CD4-positive, alpha-beta T cell treated with Interleukin-15 for 4 hours (primary cell): ENCODE measurements around the gene THSD7A.

Experiments
- DNase-seq: peaks from one replicate; pipeline ENCODE4 v3.0.0-alpha.2; 2020; ENCODE audit warnings: low spot score

The THSD7A gene

GRCh38 chr7:11633310-11633709 is 198.7 kb downstream of the THSD7A start:
- no peak for DNase-seq

- no peak for DNase-seq
Measured at GRCh38 chr7:11630355-11630754, 201.6 kb downstream of the THSD7A start.

GRCh38 chr7:11625669-11626068 is 206.3 kb downstream of the THSD7A start:
- DNase-seq: no peak

- no peak for DNase-seq
Measured at GRCh38 chr7:11623093-11623678, 208.8 kb downstream of the THSD7A start.

DNA sequence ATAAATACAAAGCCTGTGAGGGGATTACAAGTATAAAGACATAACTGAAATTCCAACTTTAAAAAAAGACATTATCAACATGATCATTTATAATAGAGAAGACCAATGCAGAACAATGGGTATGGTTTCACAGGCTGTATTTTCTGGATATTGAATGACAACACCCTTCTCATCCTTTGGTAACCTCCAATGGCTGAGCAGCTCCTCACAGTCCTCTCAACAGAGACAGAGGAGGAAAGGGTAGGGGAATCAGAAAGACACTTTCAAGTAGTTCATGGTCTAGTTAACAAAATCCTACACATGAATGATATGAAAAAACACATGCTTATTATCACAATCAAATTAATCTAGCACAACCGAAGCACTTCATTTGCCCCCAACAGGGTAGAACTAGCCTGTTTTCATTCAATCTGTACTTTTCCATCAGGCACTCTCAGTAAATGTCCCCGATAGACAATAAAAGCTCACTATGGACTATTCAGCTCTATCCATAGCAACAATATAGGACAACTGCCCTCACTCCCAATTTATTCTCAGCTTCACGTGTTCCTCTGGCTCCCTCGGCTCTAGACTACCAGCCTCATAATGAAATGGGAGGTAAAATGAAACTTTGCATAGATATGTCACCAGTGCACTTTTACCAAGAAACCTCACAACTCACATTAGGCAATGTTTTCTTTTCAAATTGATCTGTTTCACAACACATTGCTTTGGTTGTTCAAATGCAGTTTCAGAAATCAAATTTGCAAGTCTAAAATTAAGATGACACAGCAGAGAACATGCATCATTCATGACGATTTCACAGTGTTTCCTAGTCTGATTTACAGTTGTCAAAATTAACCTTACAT is 211.4 kb downstream of the THSD7A start:
- DNase-seq: no peak

GRCh38 chr7:11616466-11616865 is 215.5 kb downstream of the THSD7A start:
- DNase-seq: no peak

GRCh38 chr7:11615174-11615573 is 216.8 kb downstream of the THSD7A start:
- DNase-seq: no peak

DNA sequence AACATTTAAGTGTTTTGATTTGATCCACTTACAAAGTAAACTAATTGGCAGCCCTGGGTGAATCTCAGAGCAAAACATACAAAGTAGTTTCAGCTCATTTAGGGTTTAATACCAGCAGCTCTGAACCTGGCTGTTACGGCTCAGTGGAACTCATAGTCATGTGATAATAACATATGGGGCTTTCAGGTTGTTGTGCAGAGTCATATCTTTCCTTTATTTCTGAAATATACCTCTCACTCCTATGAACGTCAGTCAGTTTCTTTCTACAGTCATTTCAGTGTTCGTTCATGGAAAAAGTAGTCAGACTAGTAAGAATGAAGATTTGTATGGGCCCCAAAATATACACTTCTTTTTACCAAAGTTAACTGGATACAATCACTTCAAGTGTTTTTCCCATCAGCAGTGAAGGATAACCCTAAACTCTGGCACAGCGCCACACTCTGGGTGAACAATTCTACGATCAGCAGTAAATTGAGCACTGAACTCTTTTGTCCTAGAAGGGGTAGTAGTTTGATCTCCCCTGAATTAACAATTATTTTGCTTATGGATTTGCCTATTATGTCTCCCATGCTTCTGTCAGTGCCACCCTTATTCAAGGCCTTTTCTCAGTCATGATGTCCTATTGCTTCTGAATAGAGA is 218.6 kb downstream of the THSD7A start:
- no peak for DNase-seq

DNA sequence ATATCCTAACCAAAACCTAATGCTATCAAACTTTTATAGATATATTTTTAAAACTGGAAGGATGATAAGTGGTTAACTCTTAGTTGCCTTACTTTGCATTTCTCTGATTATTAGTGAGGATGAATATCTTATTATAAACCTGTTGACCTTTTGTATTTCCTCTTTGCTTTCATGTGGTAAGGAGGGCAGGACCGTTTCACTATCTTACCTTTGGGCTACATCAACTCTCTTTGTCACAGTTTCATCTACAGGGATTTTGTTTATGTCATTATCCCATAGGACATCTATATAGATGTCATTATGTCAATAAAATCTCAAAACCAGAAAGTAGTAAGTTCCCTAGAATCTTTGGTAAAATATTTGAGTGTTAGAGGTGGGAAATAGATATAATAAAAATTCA is 219.3 kb downstream of the THSD7A start:
- no peak for DNase-seq

GRCh38 chr7:11609096-11609670 is 222.8 kb downstream of the THSD7A start:
- no peak for DNase-seq

- no peak for DNase-seq
Measured at GRCh38 chr7:11607686-11608085, 224.3 kb downstream of the THSD7A start.

GRCh38 chr7:11605749-11606148 is 226.2 kb downstream of the THSD7A start:
- no peak for DNase-seq

- no peak for DNase-seq
Measured at GRCh38 chr7:11604505-11604904, 227.5 kb downstream of the THSD7A start.

GRCh38 chr7:11601761-11602160 is 230.2 kb downstream of the THSD7A start:
- no peak for DNase-seq

DNA sequence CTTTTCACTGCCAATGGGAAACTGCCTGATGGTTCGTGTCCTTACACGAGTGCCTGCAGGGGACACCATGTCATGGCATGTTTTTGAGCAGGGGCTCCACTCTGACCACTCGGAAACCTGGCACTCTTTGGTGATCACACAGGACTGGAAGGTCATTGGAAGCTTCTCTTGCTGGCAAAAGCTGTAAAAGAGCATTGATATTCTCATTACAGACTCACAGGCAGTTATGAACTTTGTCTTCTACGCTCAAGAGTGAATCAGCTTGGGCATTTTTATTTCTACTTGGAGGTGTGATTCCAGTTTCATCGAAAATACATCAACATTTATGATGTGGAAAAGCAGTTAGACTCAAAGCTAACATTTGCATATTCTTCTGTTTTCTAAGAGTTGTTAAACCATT is 238.7 kb downstream of the THSD7A start:
- no peak for DNase-seq

DNA sequence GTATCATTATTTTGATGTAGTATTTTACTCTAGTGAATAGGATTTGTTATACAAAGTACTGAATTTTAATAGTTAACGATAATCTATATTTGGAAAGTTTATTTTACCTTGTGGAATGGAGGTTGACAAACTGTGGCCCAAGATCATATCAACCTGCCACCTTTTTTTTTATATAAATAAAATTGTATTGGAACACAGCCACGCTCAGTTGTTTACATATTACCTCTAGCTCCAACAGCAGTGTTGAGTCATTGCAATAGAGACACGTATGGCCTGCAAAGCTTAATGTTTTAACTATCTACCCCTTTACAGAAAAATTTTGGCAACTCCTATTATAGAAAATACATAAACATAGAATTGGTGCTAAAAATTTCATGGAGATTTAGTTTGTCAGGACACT is 239.3 kb downstream of the THSD7A start:
- DNase-seq: no peak

DNA sequence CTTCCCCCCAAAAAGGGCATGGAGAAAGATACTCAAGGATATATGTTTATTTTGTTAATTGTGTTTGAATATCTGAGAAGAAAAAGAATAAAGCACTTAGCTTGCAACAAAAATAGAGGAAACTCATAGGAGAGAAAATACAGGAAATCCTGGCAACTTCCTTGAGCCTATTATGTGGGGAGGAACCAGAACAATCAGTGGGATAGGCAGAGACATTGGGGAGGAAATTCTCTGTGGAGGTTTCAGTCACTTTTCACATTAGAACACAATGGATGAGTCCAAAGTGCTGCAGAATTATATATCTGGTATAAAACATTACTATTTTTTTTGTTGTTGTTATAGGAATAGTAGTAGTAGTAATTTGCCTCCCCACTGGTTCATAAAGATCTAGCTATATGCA is 240.1 kb downstream of the THSD7A start:
- no peak for DNase-seq

DNA sequence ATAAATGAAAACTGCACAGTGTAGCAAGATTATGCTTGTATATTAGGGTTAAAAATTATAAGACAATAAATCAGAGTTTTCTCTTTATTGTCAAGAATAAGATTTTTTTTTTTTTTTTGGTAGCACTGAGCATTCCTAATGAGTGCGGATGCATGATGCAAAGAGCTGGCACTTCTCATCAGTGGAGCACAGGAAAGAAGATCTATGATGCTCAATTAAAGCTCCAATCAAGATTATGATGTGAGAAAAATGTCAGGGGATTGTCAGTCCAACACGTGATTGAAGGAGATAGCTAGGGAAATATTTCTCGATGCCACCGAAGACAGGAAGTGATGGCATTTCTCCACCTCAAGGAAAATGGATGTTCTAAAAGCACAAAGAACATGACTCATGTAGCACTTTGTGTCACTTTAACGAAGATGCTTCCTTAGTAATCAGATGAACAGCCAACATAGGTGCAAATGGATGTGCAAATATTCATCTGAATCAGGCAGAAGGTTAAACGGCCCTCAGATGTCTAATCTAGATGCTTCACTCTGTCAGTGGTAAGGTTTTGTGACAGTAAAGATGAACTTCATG is 240.9 kb downstream of the THSD7A start:
- DNase-seq: no peak

GRCh38 chr7:11589251-11589650 is 242.7 kb downstream of the THSD7A start:
- DNase-seq: no peak

DNA sequence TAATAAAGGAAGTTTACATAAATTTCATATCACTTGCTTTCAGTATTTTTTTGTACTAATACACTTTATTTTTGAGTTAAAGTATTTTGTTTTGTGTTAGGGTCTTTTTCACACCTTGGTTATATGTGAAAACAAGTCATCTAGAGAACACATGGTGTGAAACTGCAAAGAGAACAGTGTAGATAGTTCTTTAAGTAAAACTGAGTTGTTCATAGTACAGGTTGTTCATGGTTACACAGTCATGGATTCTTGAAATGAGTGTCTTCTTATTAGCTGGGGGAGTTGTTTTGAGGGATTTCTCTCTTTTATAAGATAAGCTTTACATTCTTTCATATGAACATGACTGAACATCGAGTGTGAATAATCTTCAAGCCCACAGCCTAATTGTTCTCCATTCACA is 244.2 kb downstream of the THSD7A start:
- DNase-seq: no peak

- DNase-seq: no peak
Measured at GRCh38 chr7:11587048-11587447, 244.9 kb downstream of the THSD7A start.

DNA sequence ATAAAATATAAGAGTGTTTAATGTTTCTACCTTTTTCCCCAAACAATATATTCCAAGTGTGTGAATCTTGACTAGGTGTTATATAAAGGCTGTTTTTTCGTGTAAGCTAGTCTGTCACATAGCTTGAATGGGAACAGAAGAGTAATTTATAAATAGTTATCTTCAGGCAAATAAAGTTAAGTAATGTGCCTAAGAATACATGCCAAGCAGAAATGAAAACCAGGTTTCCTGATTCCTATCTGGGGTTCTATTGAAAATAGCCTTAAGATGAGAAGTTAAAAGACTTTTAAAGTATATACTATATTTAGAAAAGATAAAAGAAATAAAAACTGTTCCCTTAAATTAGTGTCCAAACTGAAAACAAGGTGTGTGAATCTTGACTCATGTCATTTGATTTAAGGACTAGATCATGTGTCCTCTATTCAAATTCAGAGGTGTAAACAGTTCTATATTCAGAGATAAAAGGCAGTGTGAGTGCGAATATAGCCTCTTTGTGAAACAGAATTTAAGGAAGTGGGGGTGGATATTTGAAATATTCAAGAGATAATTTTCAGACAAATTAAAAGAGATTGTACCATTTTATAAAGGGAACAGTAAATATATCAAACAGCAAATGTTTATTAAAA is 247.5 kb downstream of the THSD7A start:
- no peak for DNase-seq
